GM19099 (cell line): Measurements from ENCODE around the gene RANBP10.

ENCODE experiments used
- POLR2A ChIP-seq: IDR thresholded peaks from 3 replicates; pipeline ENCODE4 v1.6.1; 2011; ENCODE audit warnings: low read depth; ENCODE audit not compliant: insufficient read length; ENCODE audit errors: extremely low read depth

The RANBP10 gene

GRCh38 chr16:67674851-67675578, 131.3 kb downstream of the RANBP10 start:
- no peak for TF ChIP-seq POLR2A

GRCh38 chr16:67673712-67674580, 132.4 kb downstream of the RANBP10 start:
- no peak for TF ChIP-seq POLR2A
